Natural killer cell (primary cell): ENCODE measurements around the gene MAST1. TPM values are rescaled to one million over a fixed set of nuclear protein-coding genes. Genes with fewer than 3 reads are reported as not detected.

ENCODE experiments used
- ATAC-seq, 3 donors: fragments of 150-1000 bp in 2 of 3; fragments of 200-7000 bp in 1 of 3; cut with Tn5 transposase; 1 replicate in 1 of 3; 2 replicates in 2 of 3; pipeline ENCODE4 v1.10.0; 2021; ENCODE audit warnings: mild to moderate bottlenecking in 2 of 3, moderate library complexity in 2 of 3
- DNase-seq, 2 donors: peaks; one replicate each; pipeline versions ENCODE4 v3.0.0 to v3.0.0-alpha.2; 2013 to 2021; ENCODE audit warnings: mixed read lengths in 1 of 2
- H3K27ac ChIP-seq: one replicate; pipeline ENCODE4 v1.5.1; 2013; ENCODE audit warnings: mild to moderate bottlenecking, low read length
- H3K27me3 ChIP-seq: one replicate; pipeline ENCODE4 v1.6.1; 2013; ENCODE audit warnings: low read length; ENCODE audit not compliant: control insufficient read depth, insufficient read depth
- H3K36me3 ChIP-seq: one replicate; pipeline ENCODE4 v1.6.1; 2013; ENCODE audit warnings: low read length; ENCODE audit not compliant: control insufficient read depth, insufficient read depth
- H3K4me1 ChIP-seq: one replicate; pipeline ENCODE4 v1.6.1; 2013; ENCODE audit warnings: low read length; ENCODE audit not compliant: control insufficient read depth, insufficient read depth
- H3K4me3 ChIP-seq: one replicate; pipeline ENCODE4 v1.5.1; 2013; ENCODE audit warnings: low read length
- H3K9me3 ChIP-seq: one replicate; pipeline ENCODE4 v1.6.1; 2013; ENCODE audit warnings: low read length; ENCODE audit not compliant: control insufficient read depth, insufficient read depth
- H3K27ac Mint-ChIP-seq, 2 donors: one replicate each; pipeline ENCODE4 v1.8.0; 2022; ENCODE audit warnings: mild to moderate bottlenecking in 2 of 2, mixed read lengths in 2 of 2, moderate library complexity in 1 of 2
- H3K27me3 Mint-ChIP-seq, 2 donors: one replicate each; pipeline ENCODE4 v1.8.0; 2022; ENCODE audit warnings: low read depth in 2 of 2, mixed read lengths in 2 of 2
- H3K36me3 Mint-ChIP-seq: one replicate; pipeline ENCODE4 v1.8.0; 2022; ENCODE audit warnings: mixed read lengths
- H3K4me1 Mint-ChIP-seq, 2 donors: one replicate each; pipeline ENCODE4 v1.8.0; 2022; ENCODE audit warnings: mixed read lengths in 2 of 2
- H3K4me3 Mint-ChIP-seq: one replicate; pipeline ENCODE4 v1.8.0; 2022; ENCODE audit warnings: mild to moderate bottlenecking, moderate library complexity, mixed read lengths
- H3K9me3 Mint-ChIP-seq, 2 donors: one replicate each; pipeline ENCODE4 v1.8.0; 2022; ENCODE audit warnings: mixed read lengths in 2 of 2
- WGBS: methylation state at CpG from one replicate; pipeline ENCODE4 v1.1.7; 2013; ENCODE audit warnings: missing lambda C conversion rate; ENCODE audit not compliant: insufficient coverage; 5-methylcytosine and 5-hydroxymethylcytosine counted together
- intact Hi-C: fragments of 100-400 bp; cut with micrococcal nuclease; formaldehyde crosslinking; loops from one replicate; pipeline ENCODE4 v1.14.2; 2022
- total RNA-seq, 4 donors: library from RNA; stranded (reverse); fragments of 120-200 nt in 1 of 4; gene quantifications; one replicate each; pipeline versions ENCODE4 v1.2.3 to v1.2.4, GENCODE V29; 2013 to 2022
- TF ChIP-seq, protein P1 (sequence below): fragments of 200-600 bp; IDR thresholded peaks from one replicate; pipeline ENCODE4 v1.8.0; 2022; ENCODE audit warnings: antibody characterized with exemption

Gene MAST1
- total RNA-seq, 3 donors from 2014 or later (not counting 1 experiment from before 2014, with no cell fraction given) = 0.07 to 0.88 TPM; not detected in 1

DNA sequence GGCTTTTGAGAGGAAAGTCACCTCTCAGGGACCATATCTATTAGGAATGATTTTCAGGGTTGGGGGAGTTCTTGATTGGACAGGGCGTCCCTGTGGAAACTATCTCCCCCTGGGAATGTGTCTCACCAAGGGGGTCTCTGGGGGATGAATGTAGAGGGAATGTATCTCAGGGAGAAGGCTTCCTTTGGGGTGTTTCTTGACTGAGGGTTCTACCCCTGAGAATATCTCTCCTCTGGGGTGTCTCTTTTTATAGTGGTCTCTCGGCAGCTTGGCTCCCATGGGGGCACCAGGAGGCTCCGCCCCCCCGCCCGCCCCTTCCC is 4.9 kb upstream of the MAST1 start:
- Mint-ChIP-seq H3K4me3 (peak overlapping the region; percentile 71), H3K4me1 (peaks cover 17 to 33% of the 10 kb centered on the region in 2 donors)
- peaks cover 33% of the 10 kb centered on the region for H3K4me1 ChIP-seq

DNA sequence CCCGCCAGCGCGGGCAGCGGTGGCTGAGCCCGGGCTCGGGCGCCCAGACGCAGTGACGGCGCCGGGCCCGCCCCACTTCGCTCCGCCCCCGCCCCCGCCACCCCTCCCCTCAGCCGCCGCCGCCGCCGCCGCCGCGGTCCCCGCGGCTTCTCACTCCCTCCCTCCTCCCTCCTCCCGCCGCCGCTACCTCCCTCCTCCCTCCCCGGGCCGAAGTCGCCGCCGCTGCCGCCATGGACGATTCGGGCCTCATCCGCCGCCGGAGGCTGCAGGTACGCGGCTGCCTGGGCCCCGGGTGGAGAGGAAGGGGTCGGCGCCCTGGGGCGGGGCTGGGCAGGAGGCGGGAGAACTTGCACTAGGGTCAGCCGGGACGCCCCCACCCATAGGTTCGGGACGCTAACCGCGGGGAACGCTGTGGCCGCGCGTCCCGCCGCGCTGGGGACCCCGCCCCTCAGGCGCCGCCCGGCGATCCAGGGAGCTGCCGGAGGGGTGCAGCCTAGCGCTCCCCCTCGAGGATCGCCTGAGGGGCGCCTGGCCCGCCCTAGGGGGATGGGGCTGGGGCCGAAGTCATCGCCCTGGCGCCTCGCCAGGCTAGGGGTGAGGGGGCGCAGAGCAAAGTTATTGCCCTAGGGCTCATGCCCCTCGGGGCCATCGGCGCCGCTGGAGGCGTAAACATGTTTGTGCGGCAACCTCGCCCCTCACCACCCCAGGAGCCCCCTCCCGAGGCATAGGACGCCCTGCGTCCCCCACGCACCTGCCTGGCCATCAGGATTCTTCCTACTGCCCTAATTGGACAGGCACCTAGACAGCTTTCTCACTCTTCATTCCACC is 4.4 kb upstream of the MAST1 start:
- H3K9me3 ChIP-seq = peaks cover 7% of the 10 kb centered on the region
- peaks cover 17 to 38% of the 10 kb centered on the region in 2 donors for H3K4me1 Mint-ChIP-seq
- peak in 2 of 3 donors; percentile 32 to 48 for ATAC-seq
- no peak overlapping the region for H3K27ac ChIP-seq
- WGBS = 2% methylated on average over 65 of the region's 87 CpGs
- peaks cover 56 to 62% of the 10 kb centered on the region in 2 donors for H3K27me3 Mint-ChIP-seq
- H3K4me1 ChIP-seq = peaks cover 39% of the 10 kb centered on the region
- no peak overlapping the region for H3K27ac Mint-ChIP-seq
- intact Hi-C loops = no loop called here
- H3K36me3 Mint-ChIP-seq = no peaks in the 10 kb centered on the region
- no peak overlapping the region for H3K4me3 ChIP-seq
- TF ChIP-seq, protein P1, sequence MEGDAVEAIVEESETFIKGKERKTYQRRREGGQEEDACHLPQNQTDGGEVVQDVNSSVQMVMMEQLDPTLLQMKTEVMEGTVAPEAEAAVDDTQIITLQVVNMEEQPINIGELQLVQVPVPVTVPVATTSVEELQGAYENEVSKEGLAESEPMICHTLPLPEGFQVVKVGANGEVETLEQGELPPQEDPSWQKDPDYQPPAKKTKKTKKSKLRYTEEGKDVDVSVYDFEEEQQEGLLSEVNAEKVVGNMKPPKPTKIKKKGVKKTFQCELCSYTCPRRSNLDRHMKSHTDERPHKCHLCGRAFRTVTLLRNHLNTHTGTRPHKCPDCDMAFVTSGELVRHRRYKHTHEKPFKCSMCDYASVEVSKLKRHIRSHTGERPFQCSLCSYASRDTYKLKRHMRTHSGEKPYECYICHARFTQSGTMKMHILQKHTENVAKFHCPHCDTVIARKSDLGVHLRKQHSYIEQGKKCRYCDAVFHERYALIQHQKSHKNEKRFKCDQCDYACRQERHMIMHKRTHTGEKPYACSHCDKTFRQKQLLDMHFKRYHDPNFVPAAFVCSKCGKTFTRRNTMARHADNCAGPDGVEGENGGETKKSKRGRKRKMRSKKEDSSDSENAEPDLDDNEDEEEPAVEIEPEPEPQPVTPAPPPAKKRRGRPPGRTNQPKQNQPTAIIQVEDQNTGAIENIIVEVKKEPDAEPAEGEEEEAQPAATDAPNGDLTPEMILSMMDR = no peak
- H3K9me3 Mint-ChIP-seq = peaks cover 0 to 2% of the 10 kb centered on the region in 2 donors
- DNase-seq = peak; percentile 36 to 63
- H3K36me3 ChIP-seq = no peaks in the 10 kb centered on the region
- peaks cover 77% of the 10 kb centered on the region for H3K27me3 ChIP-seq
- H3K4me3 Mint-ChIP-seq = peak overlapping the region; percentile 67

More for the DNA sequence above, 4.9 kb upstream of the MAST1 start:
- Histone ChIP-seq H3K4me3 (no peak overlapping the region), H3K27ac (no peak overlapping the region), H3K27me3 (peaks cover 77% of the 10 kb centered on the region), H3K36me3 (no peaks in the 10 kb centered on the region), H3K9me3 (peaks cover 7% of the 10 kb centered on the region)
- intact Hi-C loops = no loop called here
- no peak overlapping the region for H3K27ac Mint-ChIP-seq
- H3K27me3 Mint-ChIP-seq = peaks cover 57 to 62% of the 10 kb centered on the region in 2 donors
- peaks cover 0 to 2% of the 10 kb centered on the region in 2 donors for H3K9me3 Mint-ChIP-seq
- TF ChIP-seq, protein P1 = no peak
- WGBS = 0% methylated on average over 5 of the region's 5 CpGs
- DNase-seq = no peak
- no peaks in the 10 kb centered on the region for H3K36me3 Mint-ChIP-seq
- no peak for ATAC-seq

DNA sequence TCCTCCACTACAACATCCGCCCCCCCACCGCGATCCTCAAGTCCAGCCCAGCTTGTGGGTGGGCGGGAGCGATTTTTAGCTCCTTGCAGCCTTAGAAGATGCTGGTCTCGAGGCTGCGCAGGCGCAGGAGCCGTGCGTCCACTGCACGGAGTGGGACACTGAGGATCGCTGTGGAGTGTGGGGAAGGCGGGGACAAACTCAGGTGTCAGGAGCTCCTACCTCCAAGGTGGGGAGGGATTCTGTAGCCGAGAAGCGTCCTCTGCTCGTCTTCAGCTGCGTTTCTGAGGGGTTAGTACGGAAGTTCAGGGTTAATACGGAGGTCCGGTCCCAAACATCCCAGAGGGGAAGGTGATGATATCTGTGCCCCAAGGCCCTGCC is 3.8 kb upstream of the MAST1 start, which contains the start of gene RTBDN:
RTBDN (minus strand) TSS at position 14 of the 378 bp plus-strand sequence. CDS start 4,600 bp downstream, outside the sequence.
- no peak for ATAC-seq
- Histone ChIP-seq H3K27ac (no peak within 1 kb of the TSS), H3K9me3 (peaks cover 7% of the 10 kb centered on the region), H3K4me1 (peaks cover 42% of the 10 kb centered on the region), H3K36me3 (no peaks in the 10 kb centered on the region), H3K27me3 (peaks cover 83% of the 10 kb centered on the region), H3K4me3 (no peak within 1 kb of the TSS)
- H3K27ac Mint-ChIP-seq = no peak within 1 kb of the TSS
- peaks cover 23 to 43% of the 10 kb centered on the region in 2 donors for H3K4me1 Mint-ChIP-seq
- no peaks in the 10 kb centered on the region for H3K36me3 Mint-ChIP-seq
- H3K9me3 Mint-ChIP-seq = peaks cover 0 to 2% of the 10 kb centered on the region in 2 donors
- whole genome bisulfite sequencing = 13% methylated on average over 20 of the region's 20 CpGs
- TF ChIP-seq, protein P1 = no peak
- intact Hi-C loops = no loop called here
- H3K4me3 Mint-ChIP-seq = peak within 1 kb of the TSS; percentile 71
- peak in 1 of 2 donors; percentile 34 for DNase-seq
- H3K27me3 Mint-ChIP-seq = peaks cover 59 to 63% of the 10 kb centered on the region in 2 donors
